Lung (tissue), 12 donors: Measurements from ENCODE around the gene HGS. TPM values are rescaled to one million over a fixed set of nuclear protein-coding genes. Genes with fewer than 3 reads are reported as not detected.

Source experiments
- ATAC-seq: fragments of 200-7000 bp; cut with Tn5 transposase; one replicate; pipeline ENCODE4 v1.9.1; 2020; ENCODE audit warnings: moderate number of reproducible peaks; ENCODE audit not compliant: insufficient read depth, low FRiP score
- DNase-seq, 3 donors: peaks; one replicate each; pipeline ENCODE4 v3.0.0-alpha.2; 2013 to 2017
- H3K27ac ChIP-seq, 2 donors: one replicate each; pipeline ENCODE4 v1.5.1; 2013; ENCODE audit warnings: mild to moderate bottlenecking in 2 of 2, moderate library complexity in 2 of 2, control low read depth in 1 of 2, inconsistent platforms in 1 of 2, low read depth in 1 of 2, low read length in 1 of 2
- H3K27me3 ChIP-seq, 3 donors: one replicate each; pipeline ENCODE4 v1.5.1; 2013; ENCODE audit warnings: low read length in 2 of 3; ENCODE audit not compliant: control insufficient read depth in 3 of 3, insufficient read depth in 3 of 3
- H3K36me3 ChIP-seq, 4 donors: one replicate each; pipeline ENCODE4 v1.5.1; 2013; ENCODE audit warnings: low read length in 4 of 4, mild to moderate bottlenecking in 1 of 4, moderate library complexity in 1 of 4; ENCODE audit not compliant: control insufficient read depth in 4 of 4, insufficient read depth in 4 of 4
- H3K4me1 ChIP-seq, 5 donors: one replicate each; pipeline ENCODE4 v1.5.1; 2013; ENCODE audit warnings: low read length in 5 of 5, mild to moderate bottlenecking in 2 of 5, moderate library complexity in 1 of 5; ENCODE audit not compliant: control insufficient read depth in 5 of 5, insufficient read depth in 5 of 5
- H3K4me3 ChIP-seq: one replicate; pipeline ENCODE4 v1.5.1; 2013; ENCODE audit warnings: mild to moderate bottlenecking, control low read depth, moderate library complexity
- H3K9ac ChIP-seq, 2 donors: one replicate each; pipeline ENCODE4 v1.5.1; 2013; ENCODE audit warnings: low read length in 2 of 2, control low read depth in 1 of 2; ENCODE audit not compliant: insufficient read depth in 1 of 2
- H3K9me3 ChIP-seq, 4 donors: one replicate each; pipeline ENCODE4 v1.5.1; 2013; ENCODE audit warnings: low read length in 3 of 4, mild to moderate bottlenecking in 1 of 4, moderate library complexity in 1 of 4; ENCODE audit not compliant: control insufficient read depth in 4 of 4, insufficient read depth in 3 of 4
- WGBS, 2 donors: extraction: QIAGEN DNeasy Blood & Tissue Kit; methylation state at CpG; one replicate each; pipeline ENCODE4 v1.1.7; 2013; 5-methylcytosine and 5-hydroxymethylcytosine counted together
- polyA plus RNA-seq, 2 donors: library from polyadenylated mRNA; stranded (reverse); fragments of 200-250 nt; gene quantifications; one replicate each; pipeline ENCODE4 v1.2.1, GENCODE V29; 2013
- total RNA-seq, 2 donors: library from RNA; depleted of rRNA in 1 of 2; stranded (reverse); fragments of >200 nt in 1 of 2; gene quantifications; one replicate each; pipeline ENCODE4 v1.2.1, GENCODE V29; 2014 to 2021
- TF ChIP-seq, protein P1 (sequence below): IDR thresholded peaks from 2 replicates; pipeline ENCODE4 v1.5.1; 2012; ENCODE audit warnings: mild to moderate bottlenecking; ENCODE audit errors: control extremely low read depth, extremely low read depth
- donor health status: control.
- donor health status: control.
- donor health status: Bipolar disorder and iron deficiency.
- donor health status: healthy.
- donor health status: DM: yes; HTN: yes; CAD: no.

Gene HGS
- total and polyA plus RNA-seq, 4 donors: 51.5 to 128 (median 108) TPM

DNA sequence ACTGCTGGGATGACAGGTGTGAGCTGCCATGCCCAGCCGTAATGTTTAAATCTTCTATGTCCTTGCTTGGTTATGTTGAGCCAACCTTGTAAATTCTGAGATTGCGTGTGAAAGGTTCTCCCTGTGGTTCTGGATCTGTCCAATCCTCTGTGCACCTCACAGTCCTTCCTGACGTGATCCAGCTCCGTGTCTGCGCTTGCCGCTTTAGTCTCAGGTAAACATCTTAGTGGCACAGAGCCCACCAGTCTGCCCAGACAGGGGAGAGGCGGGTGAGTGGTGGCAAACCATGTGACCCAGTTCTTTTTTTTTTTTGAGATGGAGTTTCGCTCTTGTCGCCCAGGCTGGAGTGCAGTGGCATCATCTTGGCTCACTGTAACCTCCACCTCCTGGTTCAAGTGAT lies 42.2 kb downstream of the HGS start:
- H3K4me3 ChIP-seq: no peak overlapping the region
- no peak overlapping the region for H3K27ac ChIP-seq
- WGBS, 2 donors: 56 to 76% methylated on average over 9 of the region's 9 CpGs
- no peaks in the 10 kb centered on the region for H3K27me3 ChIP-seq
- no peak for ATAC-seq
- TF ChIP-seq, protein P1, sequence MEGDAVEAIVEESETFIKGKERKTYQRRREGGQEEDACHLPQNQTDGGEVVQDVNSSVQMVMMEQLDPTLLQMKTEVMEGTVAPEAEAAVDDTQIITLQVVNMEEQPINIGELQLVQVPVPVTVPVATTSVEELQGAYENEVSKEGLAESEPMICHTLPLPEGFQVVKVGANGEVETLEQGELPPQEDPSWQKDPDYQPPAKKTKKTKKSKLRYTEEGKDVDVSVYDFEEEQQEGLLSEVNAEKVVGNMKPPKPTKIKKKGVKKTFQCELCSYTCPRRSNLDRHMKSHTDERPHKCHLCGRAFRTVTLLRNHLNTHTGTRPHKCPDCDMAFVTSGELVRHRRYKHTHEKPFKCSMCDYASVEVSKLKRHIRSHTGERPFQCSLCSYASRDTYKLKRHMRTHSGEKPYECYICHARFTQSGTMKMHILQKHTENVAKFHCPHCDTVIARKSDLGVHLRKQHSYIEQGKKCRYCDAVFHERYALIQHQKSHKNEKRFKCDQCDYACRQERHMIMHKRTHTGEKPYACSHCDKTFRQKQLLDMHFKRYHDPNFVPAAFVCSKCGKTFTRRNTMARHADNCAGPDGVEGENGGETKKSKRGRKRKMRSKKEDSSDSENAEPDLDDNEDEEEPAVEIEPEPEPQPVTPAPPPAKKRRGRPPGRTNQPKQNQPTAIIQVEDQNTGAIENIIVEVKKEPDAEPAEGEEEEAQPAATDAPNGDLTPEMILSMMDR: no peak
- H3K4me1 ChIP-seq: peaks cover 0 to 13% (median 4%) of the 10 kb centered on the region in 5 donors
- DNase-seq: peak in 1 of 3 donors; percentile 51
- H3K9me3 ChIP-seq: no peaks in the 10 kb centered on the region
- no peak overlapping the region for H3K9ac ChIP-seq
- no peaks in the 10 kb centered on the region for H3K36me3 ChIP-seq

DNA sequence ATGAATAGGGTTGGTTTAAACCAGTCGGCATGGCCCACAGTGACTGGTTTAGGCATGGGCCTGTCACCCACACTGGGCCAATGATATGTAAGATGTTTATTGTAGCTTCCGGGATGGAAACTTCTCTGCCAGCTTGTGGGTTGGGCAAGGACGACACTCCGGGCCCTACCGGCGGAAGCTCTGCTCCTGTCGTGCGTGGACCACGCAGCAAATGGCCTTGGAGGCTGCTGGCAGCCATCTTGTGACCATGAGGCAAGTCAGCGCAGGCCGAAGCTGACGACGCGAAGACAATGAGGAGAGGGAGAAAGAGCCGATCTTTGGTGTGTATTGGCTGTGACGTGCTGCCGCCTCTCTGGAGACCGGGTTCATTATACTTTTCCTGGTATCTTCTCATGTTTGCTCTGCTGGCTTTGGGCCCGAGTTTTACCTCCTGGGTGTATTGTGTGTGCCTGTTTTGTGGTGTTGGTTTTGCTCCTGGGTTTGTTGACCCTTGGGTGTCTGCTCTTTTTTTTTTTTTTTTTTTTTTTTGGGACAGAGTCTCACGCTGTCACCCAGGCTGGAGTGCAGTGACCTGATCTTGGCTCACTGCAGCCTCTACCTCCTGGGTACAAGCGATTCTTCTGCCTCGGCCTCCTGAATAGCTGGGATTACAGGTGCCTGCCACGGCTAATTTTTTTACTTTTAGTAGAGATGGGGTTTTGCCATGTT lies 43.7 kb downstream of the HGS start:
- no peak overlapping the region for H3K4me3 ChIP-seq

DNA sequence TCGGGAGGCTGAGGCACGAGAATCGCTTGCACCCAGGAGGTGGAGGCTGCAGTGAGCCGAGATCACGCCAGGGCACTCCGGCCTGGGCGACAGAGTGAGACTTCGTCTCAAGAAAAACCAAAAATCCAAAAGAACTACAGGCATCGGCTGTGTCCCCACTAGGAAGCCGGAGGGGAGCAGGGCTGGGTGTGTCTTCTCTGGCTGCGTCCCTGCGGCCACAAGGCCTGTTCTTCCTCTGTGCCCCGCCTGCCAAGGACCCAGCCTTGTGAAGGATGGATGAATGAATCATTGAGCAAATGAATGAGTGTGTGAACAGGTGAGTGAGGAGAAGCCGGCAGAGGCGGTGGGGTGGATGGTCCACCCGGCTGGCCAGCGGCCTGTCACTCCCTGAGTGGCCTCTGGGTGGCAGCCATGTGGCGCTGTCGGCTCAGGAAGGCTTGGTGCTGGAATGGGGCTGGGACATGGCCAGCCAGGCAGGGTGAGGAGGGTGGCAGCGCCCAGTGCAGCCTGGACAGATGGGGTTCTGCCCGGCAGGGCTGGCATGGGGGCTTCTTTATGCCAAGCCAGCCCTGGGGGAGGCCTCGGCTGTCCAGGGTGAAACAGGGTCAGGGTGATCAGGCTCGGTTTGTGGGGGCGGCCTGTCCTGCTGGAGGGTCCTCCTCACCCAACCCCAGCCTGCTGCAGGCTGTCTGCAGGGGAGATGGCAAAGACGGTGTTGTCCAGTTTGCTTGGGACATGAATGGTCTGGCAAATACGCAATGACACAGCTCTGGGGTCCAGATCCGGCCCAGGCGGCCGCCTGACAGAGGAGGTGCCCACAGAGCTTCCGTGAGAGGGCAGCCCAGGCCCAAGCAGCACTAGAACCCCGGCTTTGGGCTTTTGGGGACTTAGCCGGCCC lies 49.9 kb downstream of the HGS start:
- peaks cover 0 to 6% (median 4%) of the 10 kb centered on the region in 5 donors for H3K4me1 ChIP-seq
- ATAC-seq: peak; percentile 80

More for the DNA sequence above, 43.7 kb downstream of the HGS start:
- Histone ChIP-seq H3K9ac (no peak overlapping the region), H3K36me3 (no peaks in the 10 kb centered on the region), H3K4me1 (peaks cover 0 to 9% (median 7%) of the 10 kb centered on the region in 5 donors), H3K27me3 (no peaks in the 10 kb centered on the region), H3K27ac (no peak overlapping the region), H3K9me3 (no peaks in the 10 kb centered on the region)
- ATAC-seq (no peak), DNase-seq (no peak)
- TF ChIP-seq, protein P1: no peak
- WGBS, 2 donors: 83 to 89% methylated on average over 23 of the region's 23 CpGs

More for the DNA sequence above, 49.9 kb downstream of the HGS start:
- no peaks in the 10 kb centered on the region for H3K9me3 ChIP-seq
- no peak overlapping the region for H3K4me3 ChIP-seq
- no peaks in the 10 kb centered on the region for H3K36me3 ChIP-seq
- no peak overlapping the region for H3K27ac ChIP-seq
- WGBS, 2 donors: 46 to 52% methylated on average over 31 to 32 of the region's 32 CpGs
- peak; percentile 70 to 75 (median 71) for DNase-seq
- TF ChIP-seq, protein P1: peak; percentile 95
- no peaks in the 10 kb centered on the region for H3K27me3 ChIP-seq
- no peak overlapping the region for H3K9ac ChIP-seq
